Activated T-cell treated with anti-CD3 and anti-CD28 coated beads, Interleukin-2, amount 50 U/mL, for 72 hours (primary cell): ENCODE results near the gene OR4F15. TPM values are rescaled to one million over a fixed set of nuclear protein-coding genes. Genes with fewer than 3 reads are reported as not detected.
A peak's percentile ranks its signal among the peaks of the same experiment; 100 is the strongest.
"Not testable (repeated sequence)": the region's sequence is repeated elsewhere in the genome, so short reads cannot be mapped to it uniquely, and the experiment has no call there.

Experiments
- ATAC-seq, 2 donors: fragments of 150-1000 bp; cut with Tn5 transposase; replicated peaks in 1 of 2; 2 replicates each; pipeline ENCODE4 v1.10.0; 2021; ENCODE audit warnings: moderate library complexity in 2 of 2, mild to moderate bottlenecking in 1 of 2
- DNase-seq, 2 donors: peaks; one replicate each; pipeline ENCODE4 v3.0.0; 2021 to 2022; ENCODE audit warnings: mixed read lengths in 1 of 2
- H3K27ac Mint-ChIP-seq: one replicate; pipeline ENCODE4 v1.8.0; 2022; ENCODE audit warnings: mild to moderate bottlenecking, moderate library complexity, mixed read lengths
- H3K27me3 Mint-ChIP-seq: one replicate; pipeline ENCODE4 v1.8.0; 2022; ENCODE audit warnings: low read depth, mixed read lengths
- H3K36me3 Mint-ChIP-seq, 2 donors: one replicate each; pipeline ENCODE4 v1.8.0; 2022; ENCODE audit warnings: mixed read lengths in 2 of 2, mild to moderate bottlenecking in 1 of 2; ENCODE audit not compliant: insufficient read depth in 2 of 2
- H3K4me1 Mint-ChIP-seq: one replicate; pipeline ENCODE4 v1.8.0; 2022; ENCODE audit warnings: low read depth, mixed read lengths
- H3K4me3 Mint-ChIP-seq, 2 donors: one replicate each; pipeline ENCODE4 v1.8.0; 2022; ENCODE audit warnings: mild to moderate bottlenecking in 2 of 2, mixed read lengths in 2 of 2, moderate library complexity in 2 of 2
- H3K9me3 Mint-ChIP-seq, 2 donors: one replicate each; pipeline ENCODE4 v1.8.0; 2022; ENCODE audit warnings: mixed read lengths in 2 of 2
- total RNA-seq, 2 donors: library from RNA; stranded (reverse); gene quantifications; one replicate each; pipeline ENCODE4 v1.2.3, GENCODE V29; 2022

OR4F15 gene
- total RNA-seq, 2 donors from 2014 or later, result not detected

DNA sequence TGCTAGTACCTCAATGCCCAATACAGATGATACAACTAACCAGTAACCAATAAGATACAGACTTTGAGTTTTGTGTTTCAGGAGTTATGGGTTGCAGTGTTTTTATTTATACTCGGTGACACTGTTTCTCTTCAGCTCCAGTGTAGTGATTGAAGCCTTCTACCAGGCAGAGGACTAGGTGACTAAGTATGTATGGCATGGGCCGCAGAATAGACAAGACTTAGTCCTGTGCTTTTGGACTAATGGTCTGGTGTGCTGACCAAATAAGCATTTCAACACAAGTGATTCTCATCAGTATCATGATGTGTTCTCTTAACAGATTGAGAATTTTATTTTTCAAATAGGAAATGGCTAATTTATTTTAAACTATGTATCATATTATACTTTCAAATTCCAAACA is 24.0 kb upstream of the OR4F15 start:
- not testable (repeated sequence) for ATAC-seq, H3K4me3 Mint-ChIP-seq, H3K4me1 Mint-ChIP-seq, H3K36me3 Mint-ChIP-seq, H3K9me3 Mint-ChIP-seq, DNase-seq, H3K27ac Mint-ChIP-seq
- peaks cover 14% of the 10 kb centered on the region for H3K27me3 Mint-ChIP-seq

- H3K4me3 Mint-ChIP-seq, H3K27me3 Mint-ChIP-seq, H3K4me1 Mint-ChIP-seq, DNase-seq, H3K36me3 Mint-ChIP-seq, ATAC-seq, H3K9me3 Mint-ChIP-seq, H3K27ac Mint-ChIP-seq: not testable (repeated sequence)
Measured at GRCh38 chr15:101788503-101789269, 23.3 kb upstream of the OR4F15 start.

DNA sequence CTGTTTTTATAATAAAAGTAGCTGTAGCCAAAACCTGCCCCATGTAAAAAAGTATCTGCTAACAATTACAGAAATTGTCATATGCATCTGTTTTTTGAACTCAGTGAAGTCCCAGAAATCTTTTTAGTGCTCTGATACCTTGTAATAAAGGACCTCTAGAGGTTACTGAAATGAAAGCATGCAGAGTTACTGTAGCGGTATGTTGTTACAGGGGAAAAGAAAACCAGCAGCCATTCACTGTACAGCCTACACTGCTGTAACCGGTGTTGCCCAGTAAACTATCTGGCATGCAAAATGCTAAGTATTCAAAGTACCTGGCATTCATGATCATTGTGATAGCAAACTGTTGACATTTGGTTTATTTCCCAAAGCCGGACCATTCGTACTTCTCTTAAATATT is 21.3 kb upstream of the OR4F15 start:
- H3K4me3 Mint-ChIP-seq, H3K27ac Mint-ChIP-seq, H3K36me3 Mint-ChIP-seq, H3K27me3 Mint-ChIP-seq, H3K9me3 Mint-ChIP-seq, H3K4me1 Mint-ChIP-seq, DNase-seq, ATAC-seq: not testable (repeated sequence)

DNA sequence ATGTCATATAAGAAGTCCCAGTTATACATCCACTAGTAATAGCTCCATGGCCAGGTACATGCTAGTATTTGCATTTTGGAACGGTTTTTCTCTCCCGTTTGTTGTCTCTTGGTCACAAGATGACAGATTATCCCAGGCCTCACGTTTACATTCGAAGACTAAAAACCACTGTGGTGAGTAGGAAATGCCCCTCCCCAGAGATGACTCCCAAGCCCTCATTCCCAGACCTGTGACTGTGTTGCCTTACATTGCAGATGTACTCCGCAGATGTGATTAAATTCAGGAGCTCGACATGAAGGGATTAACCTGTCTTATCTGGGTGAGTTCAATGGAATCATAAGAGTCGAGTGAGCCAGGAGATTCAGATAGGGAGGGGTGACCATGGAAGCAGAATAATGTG is 18.0 kb upstream of the OR4F15 start:
- not testable (repeated sequence) for ATAC-seq, H3K36me3 Mint-ChIP-seq, H3K27ac Mint-ChIP-seq, DNase-seq, H3K4me1 Mint-ChIP-seq, H3K9me3 Mint-ChIP-seq, H3K27me3 Mint-ChIP-seq, H3K4me3 Mint-ChIP-seq

- Mint-ChIP-seq H3K4me3 (no peak overlapping the region), H3K27me3 (no peaks in the 10 kb centered on the region), H3K4me1 (no peaks in the 10 kb centered on the region)
Measured at GRCh38 chr15:101795455-101795854, 16.5 kb upstream of the OR4F15 start.

GRCh38 chr15:101799665-101800064 is 12.3 kb upstream of the OR4F15 start:
- Mint-ChIP-seq H3K27ac (no peak overlapping the region), H3K27me3 (peaks cover 15% of the 10 kb centered on the region), H3K36me3 (no peaks in the 10 kb centered on the region), H3K4me1 (no peaks in the 10 kb centered on the region), H3K4me3 (no peak overlapping the region), H3K9me3 (no peaks in the 10 kb centered on the region)
- ATAC-seq (no peak), DNase-seq (no peak)

More at GRCh38 chr15:101795455-101795854, 16.5 kb upstream of the OR4F15 start:
- Mint-ChIP-seq H3K36me3 (no peaks in the 10 kb centered on the region), H3K9me3 (no peaks in the 10 kb centered on the region), H3K27ac (no peak overlapping the region)
- no peak for ATAC-seq
- no peak for DNase-seq

DNA sequence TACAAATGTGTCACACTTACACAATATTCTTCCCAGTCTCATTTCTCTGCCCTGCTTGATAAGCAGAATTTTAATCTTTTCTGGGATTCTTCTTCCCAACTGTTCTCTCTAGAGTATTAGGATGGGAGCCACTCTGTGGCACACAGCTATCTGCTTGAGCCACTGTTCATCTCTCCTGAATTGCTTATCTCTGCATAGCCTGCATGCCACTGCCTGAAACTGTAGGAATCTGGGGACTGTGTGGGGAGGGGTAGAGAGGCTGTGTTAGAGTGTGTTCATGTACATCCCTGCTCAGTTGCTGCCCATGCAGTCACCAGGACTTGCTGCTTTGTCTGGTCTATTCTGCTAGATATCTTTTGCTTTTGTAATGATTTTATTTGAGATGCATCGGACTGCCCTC is 11.0 kb upstream of the OR4F15 start:
- Mint-ChIP-seq H3K27me3 (peaks cover 24% of the 10 kb centered on the region), H3K27ac (no peak overlapping the region), H3K9me3 (no peaks in the 10 kb centered on the region), H3K4me1 (no peaks in the 10 kb centered on the region), H3K36me3 (no peaks in the 10 kb centered on the region), H3K4me3 (no peak overlapping the region)
- ATAC-seq, result no peak
- no peak for DNase-seq

DNA sequence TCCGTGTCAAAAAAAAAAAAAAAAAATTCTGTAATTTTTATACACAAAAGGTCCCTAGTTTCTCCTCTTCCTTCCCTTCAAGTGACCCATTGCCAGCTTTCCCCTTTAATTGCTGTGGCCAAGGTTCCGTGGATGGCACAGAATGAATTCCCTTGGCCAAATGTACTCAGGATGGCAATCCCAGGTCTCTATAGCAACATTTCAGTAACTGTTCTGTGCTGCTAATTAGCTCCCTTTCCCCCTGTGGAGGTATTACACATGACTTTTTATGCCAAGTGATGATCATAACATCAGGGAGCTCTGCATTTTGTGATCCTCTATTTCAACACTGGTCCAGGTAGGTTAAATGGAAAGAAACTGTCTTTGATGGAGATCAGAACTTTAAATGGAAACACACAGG is 8.8 kb upstream of the OR4F15 start, which contains the start of gene OR4F6:
Gene OR4F6 (plus strand): TSS at position 301 of the 400 bp plus-strand sequence. CDS start 2,211 bp downstream, outside the sequence.
- no peak within 1 kb of the TSS for H3K4me3 Mint-ChIP-seq

GRCh38 chr15:101803676-101804075 is 8.3 kb upstream of the OR4F15 start:
- Mint-ChIP-seq H3K27ac (no peak overlapping the region), H3K27me3 (peaks cover 32% of the 10 kb centered on the region), H3K36me3 (no peaks in the 10 kb centered on the region), H3K4me3 (no peak overlapping the region), H3K9me3 (no peaks in the 10 kb centered on the region), H3K4me1 (no peaks in the 10 kb centered on the region)
- DNase-seq, result no peak
- ATAC-seq, result no peak

More for the DNA sequence above, 8.8 kb upstream of the OR4F15 start, which contains the start of gene OR4F6:
- H3K4me1 Mint-ChIP-seq, result no peaks in the 10 kb centered on the region
- no peak within 1 kb of the TSS for H3K27ac Mint-ChIP-seq
- H3K27me3 Mint-ChIP-seq, result peaks cover 31% of the 10 kb centered on the region
- ATAC-seq (no peak), DNase-seq (no peak)
- no peaks in the 10 kb centered on the region for H3K9me3 Mint-ChIP-seq
- H3K36me3 Mint-ChIP-seq, result no peaks in the 10 kb centered on the region

- Mint-ChIP-seq H3K9me3 (no peaks in the 10 kb centered on the region), H3K4me1 (no peaks in the 10 kb centered on the region), H3K27me3 (peaks cover 32% of the 10 kb centered on the region), H3K27ac (no peak overlapping the region), H3K4me3 (no peak overlapping the region), H3K36me3 (no peaks in the 10 kb centered on the region)
- ATAC-seq (no peak), DNase-seq (no peak)
Measured at GRCh38 chr15:101804375-101804774, 7.6 kb upstream of the OR4F15 start.

DNA sequence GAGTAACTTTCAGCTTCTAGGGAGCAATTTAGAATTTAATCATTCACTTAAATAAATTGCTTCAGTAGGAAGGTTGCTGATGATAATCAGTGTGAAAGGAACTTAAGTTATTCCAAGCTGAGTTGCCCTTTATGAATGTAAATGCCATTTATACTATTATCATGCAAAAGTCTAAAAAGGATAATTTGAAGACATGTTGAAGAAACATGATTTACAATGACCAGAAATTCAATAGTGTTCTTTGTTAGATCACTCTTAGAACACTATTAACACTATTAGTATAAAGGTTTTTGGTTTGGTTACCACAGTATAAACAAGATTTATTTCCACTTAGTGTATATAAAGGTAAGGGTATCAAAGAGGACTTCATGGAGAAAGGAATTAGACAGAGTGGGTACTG is 7.1 kb upstream of the OR4F15 start:
- no peaks in the 10 kb centered on the region for H3K9me3 Mint-ChIP-seq
- no peaks in the 10 kb centered on the region for H3K36me3 Mint-ChIP-seq
- H3K27me3 Mint-ChIP-seq, result peaks cover 32% of the 10 kb centered on the region
- no peaks in the 10 kb centered on the region for H3K4me1 Mint-ChIP-seq
- ATAC-seq, result no peak
- H3K4me3 Mint-ChIP-seq, result no peak overlapping the region
- DNase-seq, result no peak
- H3K27ac Mint-ChIP-seq, result no peak overlapping the region

DNA sequence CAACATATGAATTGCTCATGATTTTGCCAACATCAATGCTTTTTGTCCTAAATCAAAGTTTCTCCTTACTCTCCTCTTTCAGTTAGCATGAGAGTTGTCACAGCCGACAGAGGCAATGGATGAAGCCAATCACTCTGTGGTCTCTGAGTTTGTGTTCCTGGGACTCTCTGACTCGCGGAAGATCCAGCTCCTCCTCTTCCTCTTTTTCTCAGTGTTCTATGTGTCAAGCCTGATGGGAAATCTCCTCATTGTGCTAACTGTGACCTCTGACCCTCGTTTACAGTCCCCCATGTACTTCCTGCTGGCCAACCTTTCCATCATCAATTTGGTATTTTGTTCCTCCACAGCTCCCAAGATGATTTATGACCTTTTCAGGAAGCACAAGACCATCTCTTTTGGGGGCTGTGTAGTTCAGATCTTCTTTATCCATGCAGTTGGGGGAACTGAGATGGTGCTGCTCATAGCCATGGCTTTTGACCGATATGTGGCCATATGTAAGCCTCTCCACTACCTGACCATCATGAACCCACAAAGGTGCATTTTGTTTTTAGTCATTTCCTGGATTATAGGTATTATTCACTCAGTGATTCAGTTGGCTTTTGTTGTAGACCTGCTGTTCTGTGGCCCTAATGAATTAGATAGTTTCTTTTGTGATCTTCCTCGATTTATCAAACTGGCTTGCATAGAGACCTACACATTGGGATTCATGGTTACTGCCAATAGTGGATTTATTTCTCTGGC is 6.2 kb upstream of the OR4F15 start:
- Mint-ChIP-seq H3K9me3 (no peaks in the 10 kb centered on the region), H3K4me1 (no peaks in the 10 kb centered on the region), H3K27me3 (peaks cover 32% of the 10 kb centered on the region), H3K36me3 (no peaks in the 10 kb centered on the region), H3K4me3 (no peak overlapping the region), H3K27ac (no peak overlapping the region)
- DNase-seq, result no peak
- no peak for ATAC-seq

DNA sequence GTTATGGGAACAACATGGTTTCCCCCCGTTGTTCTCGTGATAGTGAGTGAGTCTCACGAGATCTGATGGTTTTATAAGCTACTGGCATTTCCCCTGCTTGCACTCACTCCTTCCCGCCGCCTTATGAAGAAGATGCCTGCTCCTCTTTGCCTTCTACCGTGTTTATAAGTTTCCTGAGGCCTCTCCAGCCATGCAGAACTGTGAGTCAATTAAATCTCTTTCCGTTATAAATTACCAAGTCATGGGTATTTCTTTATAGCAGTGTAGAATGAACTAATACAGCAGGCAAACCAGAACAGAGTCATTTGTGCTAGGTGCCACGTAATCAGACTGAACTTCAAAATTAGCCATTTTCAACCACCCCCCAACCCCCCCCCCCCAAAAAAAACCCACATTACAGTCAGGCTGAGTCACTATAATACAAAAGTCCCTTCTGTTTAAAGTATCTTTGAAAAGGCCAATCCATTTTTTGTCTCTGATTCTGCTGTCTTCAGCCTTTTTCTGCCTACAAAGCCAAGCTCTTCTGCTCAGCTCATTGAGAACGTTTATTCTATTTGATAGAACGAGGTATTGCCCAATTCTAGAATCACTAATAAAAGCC is 4.6 kb upstream of the OR4F15 start:
- ATAC-seq (peak in 1 of 2 donors; percentile 19), DNase-seq (no peak)
- Mint-ChIP-seq H3K4me1 (no peaks in the 10 kb centered on the region), H3K36me3 (no peaks in the 10 kb centered on the region), H3K27me3 (peaks cover 32% of the 10 kb centered on the region), H3K27ac (no peak overlapping the region), H3K9me3 (no peaks in the 10 kb centered on the region), H3K4me3 (no peak overlapping the region)
